Esophagus muscularis mucosa (tissue), 3 donors: ENCODE measurements around the gene PDE4D.

Experiments used
- CTCF ChIP-seq, 3 experiments: fragments of 200-600 bp in 2 of 3; fragments of 450-650 bp in 1 of 3; sonication (generic) in 2 of 3; IDR thresholded peaks; one replicate each; pipeline ENCODE4 v1.5.1; 2017 to 2019; ENCODE audit warnings: antibody characterized with exemption in 3 of 3, mild to moderate bottlenecking in 2 of 3, moderate library complexity in 1 of 3
- POLR2A ChIP-seq: fragments of 450-650 bp; IDR thresholded peaks from one replicate; pipeline ENCODE4 v1.6.1; 2017; ENCODE audit warnings: antibody characterized with exemption, moderate library complexity, mild to moderate bottlenecking, low read depth
- POLR2AphosphoS5 ChIP-seq, 2 donors: sonication (generic); formaldehyde crosslinking; IDR thresholded peaks; one replicate each; pipeline ENCODE4 v1.6.1; 2017; ENCODE audit warnings: antibody characterized with exemption in 2 of 2

GRCh38 chr5:59769832-59770231, 123.7 kb downstream of the PDE4D start:
- TF ChIP-seq CTCF (IDR thresholded peaks at IDR 0.05) (no peak), POLR2AphosphoS5 (IDR thresholded peaks at IDR 0.05) (no peak), POLR2A (no peak)
